GM18508 (cell line): ENCODE data around the gene STARD5.

Source experiments
- ATAC-seq: cut with Tn5 transposase; IDR thresholded peaks from one replicate; pipeline ENCODE4 v1.9.1; 2021; ENCODE audit warnings: moderate number of reproducible peaks; ENCODE audit not compliant: insufficient read depth, unreplicated experiment

The STARD5 gene

GRCh38 chr15:81264072-81264857 lies 59.7 kb downstream of the STARD5 start:
- ATAC-seq, result no peak

GRCh38 chr15:81263477-81263876 lies 60.5 kb downstream of the STARD5 start:
- no peak for ATAC-seq

- ATAC-seq, result no peak
These were observed 62.6 kb downstream of the STARD5 start for GRCh38 chr15:81261172-81261811.

GRCh38 chr15:81259760-81260298 lies 64.1 kb downstream of the STARD5 start:
- ATAC-seq, result no peak
